H9 (cell line): ENCODE data around the gene CREB1. TPM values are rescaled to one million over a fixed set of nuclear protein-coding genes. Genes with fewer than 3 reads are reported as not detected.

Experiments used
- DNase-seq: peaks from one replicate; pipeline ENCODE4 v3.0.0-alpha.2; 2017
- H2AFZ ChIP-seq: one replicate; pipeline ENCODE4 v1.6.1; 2013; ENCODE audit warnings: mild to moderate bottlenecking, low read length, control low read depth, moderate library complexity
- H2AK5ac ChIP-seq: 2 replicates; pipeline ENCODE4 v1.6.1; 2013; ENCODE audit warnings: low read length, control low read depth, mixed read lengths; ENCODE audit not compliant: insufficient read length
- H2BK120ac ChIP-seq: one replicate; pipeline ENCODE4 v1.6.1; 2013; ENCODE audit warnings: low read depth, mild to moderate bottlenecking, low read length, control low read depth, inconsistent platforms; ENCODE audit not compliant: poor library complexity, severe bottlenecking
- H2BK12ac ChIP-seq: 2 replicates; pipeline ENCODE4 v1.6.1; 2013; ENCODE audit warnings: low read length, control low read depth, mixed read lengths, low read depth; ENCODE audit not compliant: insufficient read length
- H2BK15ac ChIP-seq: 2 replicates; pipeline ENCODE4 v1.6.1; 2013; ENCODE audit warnings: low read depth, low read length, control low read depth
- H2BK20ac ChIP-seq: one replicate; pipeline ENCODE4 v1.6.1; 2013; ENCODE audit warnings: low read depth, mild to moderate bottlenecking, low read length, control low read depth, inconsistent platforms; ENCODE audit not compliant: poor library complexity, severe bottlenecking
- H2BK5ac ChIP-seq: 2 replicates; pipeline ENCODE4 v1.6.1; 2013; ENCODE audit warnings: low read length, control low read depth, mixed read lengths; ENCODE audit not compliant: insufficient read length
- H3K14ac ChIP-seq: 2 replicates; pipeline ENCODE4 v1.6.1; 2013; ENCODE audit warnings: low read length, control low read depth; ENCODE audit not compliant: insufficient read depth
- H3K18ac ChIP-seq: 2 replicates; pipeline ENCODE4 v1.6.1; 2013; ENCODE audit warnings: low read depth, mild to moderate bottlenecking, mixed read lengths, low read length, control low read depth; ENCODE audit not compliant: insufficient read length
- H3K23ac ChIP-seq: 2 replicates; pipeline ENCODE4 v1.6.1; 2013; ENCODE audit warnings: low read length, control low read depth, mixed read lengths, low read depth; ENCODE audit not compliant: insufficient read length
- H3K23me2 ChIP-seq: 2 replicates; pipeline ENCODE4 v1.6.1; 2013; ENCODE audit warnings: low read depth, mild to moderate bottlenecking, mixed read lengths, low read length, control low read depth; ENCODE audit not compliant: insufficient read length, poor library complexity, severe bottlenecking
- H3K27ac ChIP-seq: 2 replicates; pipeline ENCODE4 v1.5.1; 2013; ENCODE audit warnings: low read length, control low read depth, mixed read lengths, low read depth; ENCODE audit not compliant: insufficient read length
- H3K27me3 ChIP-seq: 2 replicates; pipeline ENCODE4 v1.6.1; 2013; ENCODE audit warnings: low read length, control low read depth, inconsistent platforms; ENCODE audit not compliant: insufficient read depth
- H3K4ac ChIP-seq: 2 replicates; pipeline ENCODE4 v1.6.1; 2013; ENCODE audit warnings: low read depth, mild to moderate bottlenecking, control low read depth, inconsistent platforms, low read length, moderate library complexity
- H3K4me1 ChIP-seq: 2 replicates; pipeline ENCODE4 v1.6.1; 2013; ENCODE audit warnings: low read length, control low read depth, inconsistent platforms; ENCODE audit not compliant: insufficient read depth
- H3K4me2 ChIP-seq: 2 replicates; pipeline ENCODE4 v1.6.1; 2013; ENCODE audit warnings: low read length, control low read depth, mixed read lengths; ENCODE audit not compliant: insufficient read length, insufficient read depth
- H3K56ac ChIP-seq: 2 replicates; pipeline ENCODE4 v1.6.1; 2013; ENCODE audit warnings: low read depth, mild to moderate bottlenecking, mixed read lengths, low read length, control low read depth; ENCODE audit not compliant: insufficient read length
- H3K79me1 ChIP-seq: 2 replicates; pipeline ENCODE4 v1.6.1; 2013; ENCODE audit warnings: low read depth, mild to moderate bottlenecking, moderate library complexity, low read length, control low read depth, inconsistent platforms; ENCODE audit not compliant: insufficient read depth, poor library complexity, severe bottlenecking
- H3K79me2 ChIP-seq: 2 replicates; pipeline ENCODE4 v1.6.1; 2013; ENCODE audit warnings: low read length, control low read depth, inconsistent platforms; ENCODE audit not compliant: insufficient read depth
- H3K9ac ChIP-seq: 2 replicates; pipeline ENCODE4 v1.6.1; 2013; ENCODE audit warnings: low read length, control low read depth, mixed read lengths; ENCODE audit not compliant: insufficient read length; ENCODE audit errors: extremely low read depth
- H3K9me3 ChIP-seq: one replicate; pipeline ENCODE4 v1.6.1; 2013; ENCODE audit warnings: low read depth, low read length, inconsistent platforms; ENCODE audit not compliant: control insufficient read depth
- H3T11ph ChIP-seq: one replicate; pipeline ENCODE4 v1.6.1; 2013; ENCODE audit warnings: mild to moderate bottlenecking, low read length, control low read depth, inconsistent platforms
- H4K20me1 ChIP-seq: one replicate; pipeline ENCODE4 v1.6.1; 2013; ENCODE audit not compliant: control insufficient read depth, insufficient read length, insufficient read depth
- H4K5ac ChIP-seq: 2 replicates; pipeline ENCODE4 v1.6.1; 2013; ENCODE audit warnings: low read depth, mild to moderate bottlenecking, mixed read lengths, low read length, control low read depth; ENCODE audit not compliant: insufficient read length
- H4K8ac ChIP-seq: replicated peaks from 2 replicates; pipeline ENCODE4 v1.6.1; 2013; ENCODE audit warnings: low read length, control low read depth, mixed read lengths, low read depth; ENCODE audit not compliant: insufficient read length
- H4K91ac ChIP-seq: 2 replicates; pipeline ENCODE4 v1.6.1; 2013; ENCODE audit warnings: low read depth, mild to moderate bottlenecking, moderate library complexity, mixed read lengths, low read length, control low read depth; ENCODE audit not compliant: insufficient read length
- H3K27ac Mint-ChIP-seq, 3 experiments: 2 replicates in 2 of 3; 3 replicates in 1 of 3; pipeline ENCODE4 v1.8.0; 2020 to 2021; ENCODE audit warnings: mixed read lengths in 3 of 3, mild to moderate bottlenecking in 1 of 3, moderate library complexity in 1 of 3
- H3K27me3 Mint-ChIP-seq: 2 replicates; pipeline ENCODE4 v1.8.0; 2021; ENCODE audit warnings: low read depth, mild to moderate bottlenecking, moderate library complexity, mixed read lengths
- H3K36me3 Mint-ChIP-seq, 3 experiments: 2 replicates in 2 of 3; 3 replicates in 1 of 3; pipeline ENCODE4 v1.8.0; 2020 to 2021; ENCODE audit warnings: low read depth in 3 of 3, mixed read lengths in 3 of 3; ENCODE audit not compliant: insufficient read depth in 1 of 3
- H3K4me1 Mint-ChIP-seq, 2 experiments: 2 replicates each; pipeline ENCODE4 v1.8.0; 2020; ENCODE audit warnings: mixed read lengths in 2 of 2
- H3K4me3 Mint-ChIP-seq, 2 experiments: 2 replicates in 1 of 2; 3 replicates in 1 of 2; pipeline ENCODE4 v1.8.0; 2020 to 2021; ENCODE audit warnings: mild to moderate bottlenecking in 2 of 2, mixed read lengths in 2 of 2, moderate library complexity in 1 of 2
- H3K9me3 Mint-ChIP-seq, 2 experiments: 2 replicates in 1 of 2; 3 replicates in 1 of 2; pipeline ENCODE4 v1.8.0; 2020; ENCODE audit warnings: mild to moderate bottlenecking in 2 of 2, mixed read lengths in 2 of 2, moderate library complexity in 1 of 2
- CTCF ChIP-seq: fragments of 200-600 bp; sonication (generic); conservative IDR thresholded peaks from 3 replicates; pipeline ENCODE4 v1.8.0; 2021; ENCODE audit warnings: antibody characterized with exemption, mild to moderate bottlenecking
- WGBS: extraction: QIAGEN DNeasy Blood & Tissue Kit; methylation state at CpG from one replicate; pipeline ENCODE4 v1.1.7; 2013; ENCODE audit warnings: missing lambda C conversion rate, low lambda C conversion rate, mixed read lengths; ENCODE audit not compliant: insufficient read length; ENCODE audit errors: extremely low coverage; 5-methylcytosine and 5-hydroxymethylcytosine counted together
- total RNA-seq: library from RNA; stranded (reverse); gene quantifications from 2 replicates; pipeline ENCODE4 v1.2.1, GENCODE V29; 2021

Gene CREB1
- total RNA-seq, 1 experiment from 2014 or later = 103 TPM

GRCh38 chr2:207614824-207615223 lies 85.1 kb downstream of the CREB1 start:
- Mint-ChIP-seq H3K36me3 (peaks cover 34 to 65% (median 46%) of the 10 kb centered on the region in 3 experiments), H3K4me3 (no peak overlapping the region), H3K4me1 (peaks cover 4 to 12% of the 10 kb centered on the region in 2 experiments; a peak in 3 of 4 replicates), H3K27ac (no peak overlapping the region), H3K27me3 (no peaks in the 10 kb centered on the region), H3K9me3 (no peaks in the 10 kb centered on the region)
- Histone ChIP-seq H2BK20ac (no peak overlapping the region), H3K9ac (no peak overlapping the region), H4K20me1 (no peaks in the 10 kb centered on the region), H3K27ac (no peak overlapping the region), H2BK15ac (no peak overlapping the region), H2AK5ac (no peak overlapping the region), H3K9me3 (no peaks in the 10 kb centered on the region), H4K91ac (no peak overlapping the region), H3K4ac (no peak overlapping the region), H3K79me1 (peaks cover 2% of the 10 kb centered on the region), H3K23ac (no peak overlapping the region), H2BK5ac (no peak overlapping the region), H2BK12ac (no peak overlapping the region), H3K27me3 (no peaks in the 10 kb centered on the region), H3K79me2 (no peaks in the 10 kb centered on the region), H3K23me2 (no peaks in the 10 kb centered on the region), H3K14ac (no peak overlapping the region), H2AFZ (no peak overlapping the region), H4K5ac (no peak overlapping the region), H2BK120ac (no peak overlapping the region), H3T11ph (no peak overlapping the region), H3K4me1 (no peaks in the 10 kb centered on the region), H3K56ac (no peak overlapping the region), H4K8ac (no peak overlapping the region), H3K4me2 (no peak overlapping the region), H3K18ac (no peak overlapping the region)
- DNase-seq = no peak
- TF ChIP-seq CTCF = no peak
- no CpG with 5 or more reads among the region's 2 CpGs for WGBS
